GM18867 (cell line): Measurements from ENCODE around the gene PRX.

Experiments
- ATAC-seq: cut with Tn5 transposase; IDR thresholded peaks from one replicate; pipeline ENCODE4 v1.9.1; 2021; ENCODE audit warnings: mild to moderate bottlenecking, moderate library complexity; ENCODE audit not compliant: unreplicated experiment

Gene PRX

GRCh38 chr19:40365613-40366401, 47.4 kb downstream of the PRX start:
- ATAC-seq: no peak

- no peak for ATAC-seq
Measured at GRCh38 chr19:40365010-40365409, 48.2 kb downstream of the PRX start.

DNA sequence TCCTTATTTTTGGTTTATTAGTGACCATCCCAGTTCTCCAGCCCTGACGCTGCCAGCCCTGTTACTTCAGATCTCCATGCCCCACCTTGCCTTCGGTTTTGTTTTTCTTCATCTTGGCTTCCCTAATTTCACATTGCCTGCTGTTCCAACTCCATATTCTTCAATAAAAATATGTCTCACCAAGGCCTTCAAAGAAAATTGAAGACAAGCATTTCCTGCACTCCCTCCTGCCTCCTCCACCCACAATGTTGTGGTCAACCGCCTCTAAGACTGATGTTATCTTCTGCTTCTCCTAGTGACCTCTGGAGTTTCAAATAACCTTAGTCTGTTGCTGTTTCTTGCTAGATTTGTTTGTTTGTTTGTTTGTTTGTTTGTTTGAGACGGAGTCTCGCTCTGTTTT, 50.1 kb downstream of the PRX start:
- ATAC-seq: no peak

DNA sequence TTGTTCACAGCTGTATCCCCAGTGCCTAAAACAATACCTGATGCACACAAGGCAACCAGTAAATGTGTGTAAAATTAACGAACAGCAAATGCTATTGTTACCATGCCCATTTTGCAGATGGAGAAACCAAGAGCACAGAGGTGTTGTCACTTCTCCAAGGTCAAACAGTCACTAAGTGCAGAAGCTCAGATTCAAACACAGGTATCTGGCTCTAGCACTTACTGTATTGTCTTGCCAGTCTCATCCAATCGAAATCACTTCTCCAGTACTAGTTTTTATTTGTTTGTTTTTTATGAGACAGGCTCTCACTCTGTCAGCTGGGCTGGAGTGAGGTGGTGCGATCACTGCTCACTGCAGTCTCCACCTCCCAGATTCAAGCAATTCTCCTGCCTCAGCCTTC, 51.0 kb downstream of the PRX start:
- no peak for ATAC-seq

DNA sequence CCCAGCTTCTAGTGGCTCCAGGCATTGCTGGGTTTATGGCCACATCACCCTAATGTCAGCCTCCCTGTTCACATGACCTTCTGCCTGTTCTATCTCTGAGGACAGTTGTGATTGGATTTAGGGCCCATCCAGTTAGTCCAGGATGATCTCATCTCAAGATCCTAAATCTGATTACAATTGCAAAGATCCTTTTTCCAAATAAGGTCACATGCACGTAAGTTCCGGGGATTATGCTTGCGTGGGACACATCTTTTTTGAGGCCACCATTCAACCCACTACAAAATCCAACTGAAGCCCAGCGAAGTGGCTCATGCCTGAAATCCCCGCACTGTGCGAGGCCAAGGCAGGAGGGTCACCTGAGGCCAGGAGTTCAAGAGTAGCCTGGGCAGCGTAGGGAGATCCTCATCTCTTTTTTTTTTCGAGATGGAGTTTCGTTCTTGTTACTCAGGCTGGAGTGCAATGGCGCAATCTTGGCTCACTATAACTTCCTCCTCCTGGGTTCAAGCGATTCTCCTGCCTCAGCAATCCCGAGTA, 52.4 kb downstream of the PRX start:
- ATAC-seq: no peak

DNA sequence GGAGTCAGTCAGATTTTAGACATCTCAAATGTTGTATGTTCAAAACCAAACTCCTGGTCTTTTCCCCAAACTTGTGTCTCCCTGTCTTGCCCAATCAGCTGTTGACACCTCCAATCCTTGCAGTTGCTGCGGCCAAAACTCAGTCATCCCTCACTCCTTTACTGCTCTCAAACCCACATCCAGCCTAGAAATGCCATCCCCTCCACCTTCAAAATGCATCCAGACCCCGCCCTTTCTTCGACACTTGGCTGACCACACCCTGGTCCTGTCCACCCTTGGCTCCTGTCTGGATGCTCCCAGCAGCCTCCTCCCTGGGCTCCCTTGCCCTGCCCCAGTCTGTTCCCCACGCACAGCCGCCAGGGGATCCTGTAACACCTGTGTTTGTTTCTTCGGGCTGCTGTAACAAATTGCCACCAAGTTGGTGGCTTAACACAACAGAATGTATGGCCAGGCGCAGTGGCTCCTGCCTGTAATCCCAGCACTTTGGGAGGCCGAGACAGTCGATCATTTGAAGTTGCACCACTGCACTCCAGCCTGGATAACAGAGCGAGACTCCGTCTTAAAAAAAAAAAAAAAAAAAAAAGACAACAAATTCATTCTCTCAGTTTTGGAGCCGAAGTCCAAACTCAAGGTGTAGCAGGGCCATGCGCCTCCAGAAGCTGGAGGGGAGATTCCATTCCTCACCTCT, 53.0 kb downstream of the PRX start:
- no peak for ATAC-seq

DNA sequence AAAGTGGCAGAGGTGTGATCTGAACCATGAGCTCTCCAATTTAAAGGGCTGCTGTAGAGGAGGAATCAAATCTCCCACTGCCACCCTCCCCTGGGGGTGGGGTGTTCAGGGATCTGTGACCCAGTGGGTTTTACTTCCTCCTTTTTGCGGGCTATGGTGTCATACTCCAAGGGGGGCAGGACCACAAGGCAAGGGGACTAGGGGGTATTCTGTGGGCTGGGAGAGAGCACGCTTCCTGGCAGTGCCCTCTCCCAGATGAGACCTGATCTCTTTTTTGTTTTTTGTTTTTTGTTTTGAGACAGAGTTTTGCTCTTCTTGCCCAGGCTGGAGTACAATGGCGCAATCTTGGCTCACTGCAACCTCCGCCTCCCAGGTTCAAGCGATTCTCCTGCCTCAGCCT, 54.4 kb downstream of the PRX start:
- no peak for ATAC-seq

DNA sequence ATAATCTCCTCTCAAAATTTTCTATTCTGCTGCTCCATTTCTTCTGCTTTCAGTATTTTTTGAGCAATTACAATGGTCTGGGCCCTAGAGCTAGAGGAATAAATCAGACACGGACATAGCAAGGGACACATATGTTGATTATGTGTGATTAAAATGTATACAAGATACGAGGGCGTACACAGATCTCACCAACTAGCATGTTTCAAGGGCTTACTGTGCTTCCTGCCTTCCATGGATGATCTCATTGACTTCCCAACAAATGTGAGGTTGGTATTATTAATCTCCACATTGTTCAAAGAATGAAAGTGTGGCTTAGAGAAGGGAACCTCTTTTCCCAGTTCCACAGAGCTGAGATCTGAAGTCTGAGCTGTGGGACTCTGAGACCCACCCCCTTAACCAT, 55.5 kb downstream of the PRX start:
- no peak for ATAC-seq

DNA sequence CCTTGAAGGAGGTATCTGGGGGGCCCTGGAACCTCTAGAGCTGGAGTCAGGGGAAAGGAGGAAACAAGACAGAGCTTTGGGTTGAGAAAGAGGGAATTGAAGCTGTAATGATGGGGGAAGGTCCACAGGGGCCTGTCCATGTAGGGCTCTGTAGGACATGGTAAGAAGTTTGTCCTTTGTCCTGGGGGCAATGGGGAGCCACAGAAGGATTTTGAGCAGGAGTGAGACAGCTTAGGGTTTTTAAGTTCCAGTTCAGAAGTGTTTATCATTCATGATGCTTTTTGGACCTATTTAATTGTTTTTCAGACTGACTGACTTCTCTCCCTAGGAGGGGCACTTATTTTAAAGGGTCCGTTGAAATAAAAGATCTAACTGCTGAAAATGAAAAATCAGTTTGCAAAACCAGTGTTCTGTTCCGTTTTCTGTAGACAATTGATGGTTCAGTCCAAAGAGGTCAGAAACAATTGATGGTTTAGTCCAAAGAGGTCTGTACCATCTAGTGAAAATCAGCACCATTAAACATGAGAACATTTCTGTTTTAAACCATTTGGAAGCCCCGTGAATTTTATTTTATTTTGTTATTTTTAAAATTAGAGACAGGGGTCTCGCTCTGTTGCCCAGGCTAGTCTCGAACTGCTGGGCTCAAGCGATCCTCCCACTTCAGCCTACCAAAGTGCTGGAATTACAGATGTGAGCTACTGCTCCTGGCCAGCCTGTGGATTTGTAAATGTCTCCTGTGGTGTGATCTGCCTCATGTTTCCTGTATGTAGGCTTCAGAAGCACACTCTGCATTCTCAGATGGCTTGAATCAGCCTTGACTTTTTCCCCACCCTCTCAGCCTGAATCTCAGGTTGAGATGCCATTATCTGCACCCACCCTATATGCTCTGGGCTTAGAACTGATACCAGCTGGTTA, 56.2 kb downstream of the PRX start:
- ATAC-seq: no peak

DNA sequence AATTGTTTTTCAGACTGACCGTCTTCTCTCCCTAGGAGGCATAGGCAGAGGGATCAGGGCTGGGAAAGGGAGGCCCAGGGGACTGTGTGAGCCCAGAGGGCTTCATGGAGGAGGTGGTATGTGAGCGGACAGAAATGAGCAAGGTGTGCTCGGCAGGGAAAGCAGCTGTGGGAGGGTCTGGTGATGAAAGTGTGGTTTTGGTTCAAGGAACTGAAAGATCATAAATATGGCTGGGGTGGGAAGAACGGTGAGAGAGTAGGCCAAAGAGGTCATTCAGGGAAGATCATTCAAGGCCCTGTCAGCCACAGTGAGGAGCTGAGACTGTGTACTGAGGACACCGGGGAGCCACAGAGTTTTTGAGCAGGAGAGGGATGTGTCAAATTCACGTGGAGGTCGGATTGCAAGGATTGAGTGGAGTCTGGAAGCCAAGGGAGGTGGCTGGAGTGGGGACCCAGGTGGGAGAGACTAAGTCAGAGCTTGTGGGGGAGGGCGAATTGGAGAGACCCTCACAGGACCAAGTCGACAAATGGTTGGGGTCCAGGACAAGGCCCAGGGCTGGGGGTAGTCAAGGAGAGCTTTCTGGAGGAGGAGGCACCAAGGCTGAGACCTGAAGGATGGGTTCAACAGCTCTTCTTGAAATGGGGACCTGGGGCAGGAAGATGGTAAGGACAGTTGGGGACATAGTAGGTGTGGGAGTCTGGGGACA, 57.0 kb downstream of the PRX start:
- no peak for ATAC-seq

GRCh38 chr19:40348961-40349507, 64.1 kb downstream of the PRX start:
- ATAC-seq: no peak

DNA sequence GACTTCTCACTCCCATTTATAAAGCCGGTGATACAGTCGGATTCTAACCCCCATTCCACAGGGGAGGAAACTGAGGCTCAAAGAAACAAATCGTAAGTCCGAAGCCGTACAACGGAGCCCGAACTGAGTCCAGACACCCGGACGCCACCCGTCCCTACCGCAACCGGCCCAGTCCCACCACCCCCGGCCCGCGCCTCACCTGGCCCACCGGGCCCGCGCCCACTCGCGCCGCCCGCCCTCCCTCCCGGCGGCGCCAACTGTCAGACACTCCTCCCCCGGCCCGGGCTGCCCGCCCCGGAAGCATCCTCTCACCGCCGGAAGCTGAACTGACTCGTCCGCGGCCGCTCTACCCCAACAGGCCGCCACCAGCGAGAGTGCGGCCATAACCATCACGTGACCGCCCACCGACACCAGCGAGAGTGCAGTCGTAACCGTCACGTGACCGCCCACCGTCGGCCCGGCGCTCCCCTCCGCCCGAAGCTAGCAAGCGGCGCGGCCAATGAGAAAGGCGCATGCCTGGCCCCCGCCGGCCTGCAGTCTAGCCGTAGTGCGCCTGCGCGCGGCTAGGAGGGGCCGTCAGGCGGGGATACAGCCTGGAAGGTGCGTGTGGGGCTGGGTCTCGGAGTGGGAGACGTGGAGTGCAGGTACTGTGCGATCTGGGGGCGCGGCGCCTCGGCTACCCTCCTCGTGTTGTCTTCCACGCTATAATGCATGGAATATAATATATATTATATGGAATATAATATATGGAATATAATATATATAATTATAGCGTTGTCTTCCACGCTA, 64.9 kb downstream of the PRX start, which contains the start of the genes C19orf47 and PLD3:
Gene C19orf47 (minus strand): TSS at position 273 of the 789 bp plus-strand sequence. CDS start 6,540 bp downstream, outside the sequence.
Gene PLD3 (plus strand): TSS at position 571 of the 789 bp plus-strand sequence. CDS start 17,789 bp downstream, outside the sequence.
- peak; percentile 93 for ATAC-seq

GRCh38 chr19:40344422-40344821, 68.8 kb downstream of the PRX start:
- ATAC-seq: no peak
